ENCODE results near the gene BPIFB3. TPM values are rescaled to one million over a fixed set of nuclear protein-coding genes. Genes with fewer than 3 reads are reported as not detected.
A peak's percentile ranks its signal among the peaks of the same experiment; 100 is the strongest.

BPIFB3 gene
- polyA plus RNA-seq, 1 donor (not counting 4 experiments of a cell fraction or from before 2014, with no cell fraction given) = not detected

- no peaks in the 10 kb centered on the region for H4K20me1 ChIP-seq (ENCODE audit: control insufficient read depth, extremely low read depth, insufficient read depth, low read length)
- no peak overlapping the region for H3K4me3 ChIP-seq (ENCODE audit: control insufficient read depth in 2 of 3, extremely low read depth in 1 of 3, insufficient read depth in 2 of 3, low read depth in 1 of 3, low read length in 3 of 3)
- TF ChIP-seq CTCF (optimal IDR thresholded peaks at IDR 0.05 in 1 of 3, IDR thresholded peaks at IDR 0.05 in 1 of 3, conservative IDR thresholded peaks at IDR 0.05 in 1 of 3; ENCODE audit: extremely low read depth in 1 of 3, insufficient read depth in 2 of 3, low read length in 3 of 3) = peak; percentile 35 to 73 (median 59)
- TF ChIP-seq EZH2 (IDR thresholded peaks at IDR 0.05; ENCODE audit: low read length) = no peak
- dilution Hi-C loops (cut with MboI; ENCODE audit: extremely low pct_ligation_motif_present, low sequenced_read_pairs) = no loop called here
- DNase-seq (ENCODE audit: low read depth, low spot score) = no peak
- no peak overlapping the region for H2AFZ ChIP-seq (ENCODE audit: control insufficient read depth, low read length)
- no peaks in the 10 kb centered on the region for H3K4me1 ChIP-seq (ENCODE audit: control insufficient read depth, extremely low read depth, insufficient read depth, low read length)
- H3K27ac ChIP-seq (ENCODE audit: control insufficient read depth, insufficient read depth, low read length) = no peak overlapping the region
- no peak overlapping the region for H3K9ac ChIP-seq (ENCODE audit: control insufficient read depth, extremely low read depth, insufficient read depth, low read length)
- FAIRE-seq = no peak
- H3K4me2 ChIP-seq (ENCODE audit: control insufficient read depth, extremely low read depth, insufficient read depth, low read depth, low read length) = no peak overlapping the region
- no peaks in the 10 kb centered on the region for H3K79me2 ChIP-seq (ENCODE audit: control insufficient read depth, insufficient read depth, low read length)
- H3K9me3 ChIP-seq (ENCODE audit: control insufficient read depth, low read depth, low read length) = no peaks in the 10 kb centered on the region
- H3K9me1 ChIP-seq (ENCODE audit: control insufficient read depth, extremely low read depth, insufficient read depth, low read length) = no peaks in the 10 kb centered on the region
- H3K27me3 ChIP-seq (ENCODE audit: control insufficient read depth, extremely low read depth, insufficient read depth, low read length) = peaks cover 8% of the 10 kb centered on the region
- no peaks in the 10 kb centered on the region for H3K36me3 ChIP-seq (ENCODE audit: control insufficient read depth in 2 of 2, extremely low read depth in 1 of 2, insufficient read depth in 2 of 2, low read length in 2 of 2)
Observed at GRCh38 chr20:33076662-33077372, 23.1 kb downstream of the BPIFB3 start.

- no peaks in the 10 kb centered on the region for H3K9me1 ChIP-seq (ENCODE audit: control insufficient read depth, extremely low read depth, insufficient read depth, low read length)
- no peaks in the 10 kb centered on the region for H3K9me3 ChIP-seq (ENCODE audit: control insufficient read depth, low read depth, low read length)
- no peak within 1 kb of the TSS for H3K9ac ChIP-seq (ENCODE audit: control insufficient read depth, extremely low read depth, insufficient read depth, low read length)
- no peak within 1 kb of the TSS for H2AFZ ChIP-seq (ENCODE audit: control insufficient read depth, low read length)
- FAIRE-seq (no peak), DNase-seq (ENCODE audit: low read depth, low spot score) (no peak)
- TF ChIP-seq EZH2 (IDR thresholded peaks at IDR 0.05; ENCODE audit: low read length) (no peak), CTCF (optimal IDR thresholded peaks at IDR 0.05 in 1 of 3, IDR thresholded peaks at IDR 0.05 in 1 of 3, conservative IDR thresholded peaks at IDR 0.05 in 1 of 3; ENCODE audit: extremely low read depth in 1 of 3, insufficient read depth in 2 of 3, low read length in 3 of 3) (no peak)
- peaks cover 4% of the 10 kb centered on the region for H3K27me3 ChIP-seq (ENCODE audit: control insufficient read depth, extremely low read depth, insufficient read depth, low read length)
- no peaks in the 10 kb centered on the region for H3K79me2 ChIP-seq (ENCODE audit: control insufficient read depth, insufficient read depth, low read length)
- no peaks in the 10 kb centered on the region for H3K36me3 ChIP-seq (ENCODE audit: control insufficient read depth in 2 of 2, extremely low read depth in 1 of 2, insufficient read depth in 2 of 2, low read length in 2 of 2)
- no peak within 1 kb of the TSS for H3K4me2 ChIP-seq (ENCODE audit: control insufficient read depth, extremely low read depth, insufficient read depth, low read depth, low read length)
- H4K20me1 ChIP-seq (ENCODE audit: control insufficient read depth, extremely low read depth, insufficient read depth, low read length) = no peaks in the 10 kb centered on the region
- no peak within 1 kb of the TSS for H3K4me3 ChIP-seq (ENCODE audit: control insufficient read depth in 2 of 3, extremely low read depth in 1 of 3, insufficient read depth in 2 of 3, low read depth in 1 of 3, low read length in 3 of 3)
- no peak within 1 kb of the TSS for H3K27ac ChIP-seq (ENCODE audit: control insufficient read depth, insufficient read depth, low read length)
- H3K4me1 ChIP-seq (ENCODE audit: control insufficient read depth, extremely low read depth, insufficient read depth, low read length) = no peaks in the 10 kb centered on the region
- dilution Hi-C loops (cut with MboI; ENCODE audit: extremely low pct_ligation_motif_present, low sequenced_read_pairs) = no loop called here
Observed at GRCh38 chr20:33079259-33079658, 25.6 kb downstream of the BPIFB3 start, which contains the start of gene BPIFB4. Gene BPIFB4 (plus strand): TSS chr20:33079643. CDS start chr20:33081527, 1,884 bp downstream.
